ENCODE results near the gene MIPOL1.
"Not testable (repeated sequence)": the region's sequence is repeated elsewhere in the genome, so short reads cannot be mapped to it uniquely, and the experiment has no call there.

MIPOL1 gene

DNA sequence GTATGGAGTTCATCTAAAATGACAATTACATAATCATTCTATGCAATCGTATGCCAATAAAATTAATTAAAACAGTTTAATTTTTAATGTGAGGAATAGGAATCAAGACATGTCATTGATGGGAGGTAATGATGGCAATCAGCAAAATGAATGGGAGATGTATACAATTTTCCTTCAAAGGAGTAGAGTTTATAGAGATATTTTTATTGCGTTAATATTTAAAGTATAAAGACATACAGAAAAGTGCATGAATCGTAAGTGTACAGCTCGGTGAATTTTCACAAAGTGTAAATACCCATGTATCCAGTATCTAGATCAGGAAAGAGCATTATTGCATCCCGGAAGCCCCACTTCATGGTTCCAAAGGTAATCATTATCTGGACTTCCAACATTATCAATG is 1.2 kb downstream of the MIPOL1 start:
- DNase-seq (ENCODE audit: insufficient read length, low spot score): no peak
- TF ChIP-seq POLR2A (IDR thresholded peaks at IDR 0.05; ENCODE audit: low read depth, low read length): no peak
- FAIRE-seq: no peak

DNA sequence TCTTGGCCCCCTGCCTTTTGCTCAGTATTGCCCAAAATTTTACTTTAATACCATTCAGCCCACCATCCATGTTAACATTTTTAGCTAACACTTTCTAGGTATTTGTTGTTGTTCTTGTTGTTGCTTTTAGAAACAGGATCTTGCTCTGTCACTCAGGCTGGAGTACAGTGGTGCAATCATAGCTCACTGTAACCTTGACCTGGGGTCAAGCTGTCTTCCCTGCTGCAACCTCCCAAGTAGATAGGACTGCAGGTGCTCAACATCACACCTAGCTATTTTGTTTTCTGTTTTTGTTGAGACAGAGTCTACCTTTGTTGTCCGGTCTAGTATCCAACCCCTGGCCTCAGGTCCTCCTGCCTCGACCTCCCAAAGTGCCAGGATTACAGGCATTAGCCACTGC is 4.0 kb downstream of the MIPOL1 start:
- DNase-seq (ENCODE audit: insufficient read length, low spot score) (no peak), FAIRE-seq (no peak)
- no peak for TF ChIP-seq POLR2A (IDR thresholded peaks at IDR 0.05; ENCODE audit: low read depth, low read length)

DNA sequence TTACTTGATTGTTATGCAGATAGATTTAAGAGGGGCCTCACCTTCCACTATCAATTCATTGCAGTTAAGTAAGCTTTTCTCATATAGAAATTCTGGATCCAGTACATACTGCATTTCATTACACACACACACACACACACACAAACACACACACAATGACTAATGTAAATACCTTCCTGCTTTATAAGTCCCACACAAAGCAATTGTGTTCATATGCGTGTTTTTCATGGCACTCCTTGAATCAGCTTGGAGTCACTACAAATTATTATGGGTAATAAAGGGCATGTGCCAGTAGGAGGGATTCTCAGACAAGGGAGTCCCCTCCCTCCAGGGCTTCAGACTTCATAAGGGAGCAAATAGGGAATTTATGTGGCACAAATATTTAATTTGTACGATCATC is 4.5 kb downstream of the MIPOL1 start:
- TF ChIP-seq POLR2A (IDR thresholded peaks at IDR 0.05; ENCODE audit: low read depth, low read length): no peak
- DNase-seq (ENCODE audit: insufficient read length, low spot score) (no peak), FAIRE-seq (no peak)

DNA sequence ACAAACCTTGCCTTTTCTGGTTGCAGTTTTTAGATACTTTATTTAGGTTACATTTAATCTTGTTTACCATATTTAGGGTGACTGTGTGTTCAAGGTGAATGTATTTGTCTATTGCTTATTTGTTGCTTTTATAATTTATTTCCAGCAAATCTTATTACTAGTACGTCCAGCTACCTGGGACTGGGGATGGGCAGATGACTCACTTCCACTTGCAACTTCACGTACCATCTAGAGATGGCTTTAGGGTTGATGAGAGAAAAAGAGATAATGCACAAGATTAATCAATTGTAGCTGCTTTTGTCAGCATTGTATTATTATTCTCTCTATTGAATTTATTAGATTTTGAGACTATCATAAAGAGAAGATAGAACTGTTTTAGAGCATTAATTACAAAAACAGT is 5.1 kb downstream of the MIPOL1 start:
- FAIRE-seq: no peak

DNA sequence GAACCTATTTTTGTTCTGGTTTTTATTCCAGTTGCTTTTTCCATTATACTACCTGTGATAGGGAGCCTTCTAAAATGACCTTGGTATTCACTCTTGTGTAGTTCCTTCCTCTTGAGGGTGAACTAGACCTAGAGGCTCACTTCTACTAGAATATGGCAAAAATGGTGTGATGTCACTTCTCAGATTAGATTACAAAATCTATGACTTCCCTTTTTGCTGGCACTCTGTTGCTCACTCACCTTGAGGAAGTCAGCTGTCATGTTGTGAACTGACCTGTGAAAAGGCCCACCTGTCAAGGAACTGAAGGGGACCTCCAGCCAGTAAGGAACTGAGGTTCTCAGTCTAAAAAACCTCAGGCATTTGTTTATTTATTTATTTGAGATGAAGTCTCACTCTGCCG is 5.7 kb downstream of the MIPOL1 start:
- no peak for FAIRE-seq
- TF ChIP-seq POLR2A (IDR thresholded peaks at IDR 0.05; ENCODE audit: low read depth, low read length): no peak

More for the DNA sequence above, 5.1 kb downstream of the MIPOL1 start:
- TF ChIP-seq POLR2A (IDR thresholded peaks at IDR 0.05; ENCODE audit: low read depth, low read length): no peak
- DNase-seq (ENCODE audit: insufficient read length, low spot score): no peak

DNA sequence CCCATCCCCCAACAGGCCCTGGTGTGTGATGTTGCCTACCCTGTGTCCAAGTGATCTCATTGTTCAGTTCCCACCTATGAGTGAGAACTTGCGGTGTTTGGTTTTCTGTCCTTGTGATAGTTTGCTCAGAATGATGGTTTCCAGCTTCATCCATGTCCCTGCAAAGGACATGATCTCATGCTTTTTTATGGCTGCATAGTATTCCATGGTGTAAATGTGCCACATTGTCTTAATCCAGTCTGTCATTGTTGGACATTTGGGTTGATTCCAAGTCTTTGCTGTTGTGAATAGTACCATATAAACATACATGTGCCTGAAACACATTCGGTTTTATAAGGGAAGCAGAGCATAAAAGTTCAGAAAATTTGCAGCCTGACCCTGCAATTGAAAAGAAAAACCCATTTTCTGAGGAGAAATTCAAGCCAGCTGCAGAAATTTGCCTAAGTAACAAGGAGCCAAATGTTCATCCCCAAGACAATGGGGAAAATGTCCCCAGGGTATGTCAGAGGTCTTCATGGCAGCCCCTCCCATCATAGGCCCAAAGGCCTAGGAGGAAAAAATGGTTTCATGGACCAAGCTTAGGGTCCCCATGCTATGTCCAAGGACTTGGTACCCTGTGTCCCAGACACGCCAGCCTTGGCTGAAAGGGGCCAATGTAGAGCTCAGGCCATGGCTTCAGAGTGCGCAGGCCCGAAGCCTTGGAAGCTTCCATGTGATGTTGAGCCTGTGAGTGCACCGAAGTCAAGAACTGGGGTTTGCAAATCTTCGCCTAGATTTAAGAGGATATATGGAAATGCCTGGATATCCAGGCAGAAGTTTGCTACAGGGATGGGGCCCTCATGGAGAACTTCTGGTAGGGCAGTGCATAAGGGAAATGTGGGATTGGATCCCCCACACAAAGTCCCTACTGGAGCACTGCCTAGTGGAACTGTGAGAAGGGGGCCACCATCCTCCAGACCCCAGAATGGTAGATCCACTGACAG is 8.2 kb downstream of the MIPOL1 start:
- FAIRE-seq; DNase-seq (ENCODE audit: insufficient read length, low spot score): not testable (repeated sequence)

More for the DNA sequence above, 5.7 kb downstream of the MIPOL1 start:
- DNase-seq (ENCODE audit: insufficient read length, low spot score): no peak

DNA sequence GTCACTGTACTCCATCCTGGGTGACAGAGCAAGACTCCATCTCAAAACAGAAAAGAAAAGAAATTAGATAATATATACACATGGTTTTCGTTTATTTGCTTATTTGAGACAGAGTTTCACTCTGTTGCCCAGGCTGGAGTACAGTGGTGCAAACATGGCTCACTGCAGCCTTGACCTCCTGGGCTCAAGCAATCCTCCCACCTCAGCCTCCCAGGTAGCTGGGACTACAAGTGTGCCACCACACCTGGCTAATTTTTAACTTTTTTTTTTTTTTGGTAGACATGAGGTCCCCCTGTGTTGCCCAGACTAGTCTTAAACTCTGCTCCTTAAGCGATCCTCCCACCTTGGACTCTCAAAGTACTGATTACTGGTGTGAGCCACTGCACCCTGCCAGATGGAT is 11.9 kb downstream of the MIPOL1 start:
- not testable (repeated sequence) for FAIRE-seq; DNase-seq (ENCODE audit: insufficient read length, low spot score)

DNA sequence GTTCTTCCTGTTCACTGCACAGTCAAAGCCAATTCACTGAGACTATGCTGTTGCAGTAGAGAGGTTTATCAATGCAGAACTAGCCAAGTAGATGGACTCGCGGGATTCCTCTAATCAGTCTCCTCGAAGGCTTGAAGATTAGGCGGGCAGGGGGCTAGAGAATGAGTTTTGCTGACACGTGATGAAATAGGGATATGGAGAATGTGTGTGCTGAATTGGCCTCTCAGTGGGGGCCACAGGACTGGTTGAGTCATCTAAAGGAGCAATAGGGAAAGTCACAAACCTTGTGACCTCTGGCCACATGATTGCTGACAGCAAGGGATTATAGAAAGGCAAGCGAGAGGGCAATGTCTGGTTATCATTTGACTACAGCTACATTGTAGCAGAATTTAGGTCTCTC is 12.7 kb downstream of the MIPOL1 start:
- DNase-seq (ENCODE audit: insufficient read length, low spot score): no peak
- FAIRE-seq: no peak
- TF ChIP-seq POLR2A (IDR thresholded peaks at IDR 0.05; ENCODE audit: low read depth, low read length): no peak

DNA sequence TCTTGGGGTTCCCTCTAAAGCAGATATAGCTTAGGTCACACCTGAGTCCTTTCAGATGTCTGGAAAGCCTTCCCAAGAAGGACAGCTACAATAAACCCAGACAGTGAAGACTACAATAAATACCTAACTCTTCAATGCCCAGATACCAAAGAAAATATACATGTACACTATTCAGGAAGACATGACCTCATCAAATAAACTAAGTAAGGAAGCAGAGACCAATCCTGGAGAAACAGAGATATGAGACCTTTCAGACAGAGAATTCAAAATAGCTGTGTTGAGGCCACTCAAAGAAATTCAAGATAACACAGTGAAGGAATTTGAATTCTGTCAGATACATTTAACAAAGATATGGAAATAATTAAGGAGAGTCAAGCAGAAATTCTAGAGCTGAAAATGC is 15.3 kb downstream of the MIPOL1 start:
- no peak for TF ChIP-seq POLR2A (IDR thresholded peaks at IDR 0.05; ENCODE audit: low read depth, low read length)
- DNase-seq (ENCODE audit: insufficient read length, low spot score) (no peak), FAIRE-seq (no peak)

DNA sequence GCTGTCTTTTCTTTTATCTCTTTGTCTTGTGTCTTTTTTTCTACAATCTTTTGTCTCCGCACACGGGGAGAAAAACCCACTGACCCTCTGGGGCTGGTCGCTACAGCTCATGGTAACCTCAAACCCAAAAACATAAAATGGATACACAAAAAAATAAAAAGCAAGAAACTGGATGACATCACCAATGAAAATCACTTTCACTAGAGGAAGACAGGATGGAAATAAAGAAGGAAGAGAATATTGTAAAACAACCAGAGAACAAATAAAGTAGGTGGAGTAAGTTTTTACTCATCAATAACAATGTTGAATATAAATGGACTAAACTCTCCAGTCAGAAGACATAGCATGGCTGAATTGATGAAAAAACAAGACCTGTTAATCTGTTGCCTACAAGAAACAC is 17.6 kb downstream of the MIPOL1 start:
- no peak for TF ChIP-seq POLR2A (IDR thresholded peaks at IDR 0.05; ENCODE audit: low read depth, low read length)
- FAIRE-seq (no peak), DNase-seq (ENCODE audit: insufficient read length, low spot score) (no peak)

DNA sequence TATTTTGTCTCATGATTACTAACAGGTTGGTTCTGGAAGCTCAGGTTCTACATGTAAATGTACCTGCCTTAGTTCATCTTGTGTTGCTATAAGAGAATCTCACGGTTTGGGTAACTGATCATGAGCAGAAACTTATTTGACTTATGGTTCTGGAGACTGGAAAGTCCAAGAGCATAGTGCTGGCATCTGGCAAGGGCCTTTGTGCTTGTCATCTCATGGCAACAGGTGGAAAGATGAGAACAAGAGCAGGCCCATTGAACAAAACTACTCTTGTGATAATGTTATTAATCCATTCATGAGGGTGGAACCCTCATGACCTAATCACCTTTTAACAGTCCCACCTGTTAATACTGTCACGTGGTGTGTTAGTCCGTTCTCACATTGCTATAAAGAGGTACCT is 23.3 kb downstream of the MIPOL1 start:
- FAIRE-seq: no peak
- DNase-seq (ENCODE audit: insufficient read length, low spot score): no peak
- TF ChIP-seq POLR2A (IDR thresholded peaks at IDR 0.05; ENCODE audit: low read depth, low read length): no peak

DNA sequence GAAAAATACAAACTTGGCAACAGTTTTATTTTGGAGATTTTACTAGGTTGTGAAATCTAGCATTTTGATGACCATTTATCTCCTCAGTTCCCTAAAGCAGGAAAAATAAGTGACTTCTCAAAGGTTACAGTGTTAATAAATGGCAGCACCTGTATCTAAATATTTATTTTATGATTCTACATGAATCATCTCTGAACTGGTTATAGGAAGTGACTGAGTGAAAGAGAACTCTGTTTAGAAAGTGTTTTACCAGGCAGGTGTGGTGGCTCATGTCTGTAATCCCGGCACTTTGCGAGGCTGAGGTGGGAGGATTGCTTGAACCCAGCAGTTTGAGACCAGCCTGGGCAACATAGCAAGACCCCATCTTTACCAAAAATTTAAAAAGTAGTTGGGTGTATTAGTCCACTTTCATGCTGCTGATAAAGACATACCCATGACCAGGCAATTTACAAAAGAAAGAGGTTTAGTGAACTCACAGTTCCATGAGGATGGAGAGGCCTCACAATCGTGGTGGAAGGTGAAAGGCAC is 26.3 kb downstream of the MIPOL1 start:
- no peak for DNase-seq (ENCODE audit: insufficient read length, low spot score)
- no peak for FAIRE-seq
- no peak for TF ChIP-seq POLR2A (IDR thresholded peaks at IDR 0.05; ENCODE audit: low read depth, low read length)

DNA sequence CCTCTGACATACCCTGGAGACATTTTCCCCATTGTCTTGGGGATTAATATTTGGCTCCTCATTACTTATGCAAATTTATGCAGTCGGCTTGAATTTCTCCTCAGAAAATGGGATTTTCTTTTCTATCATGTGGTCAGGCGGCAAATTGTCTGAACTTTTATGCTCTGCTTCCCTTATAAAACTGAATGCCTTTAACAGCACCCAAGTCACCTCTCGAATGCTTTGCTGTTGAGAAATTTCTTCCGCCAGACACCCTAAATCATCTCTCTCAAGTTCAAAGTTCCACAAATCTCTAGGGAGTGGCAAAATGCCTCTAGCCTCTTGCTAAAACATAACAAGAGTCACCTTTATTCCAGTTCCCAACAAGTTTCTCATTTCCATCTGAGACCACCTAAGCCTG is 27.9 kb downstream of the MIPOL1 start:
- FAIRE-seq; DNase-seq (ENCODE audit: insufficient read length, low spot score): not testable (repeated sequence)

DNA sequence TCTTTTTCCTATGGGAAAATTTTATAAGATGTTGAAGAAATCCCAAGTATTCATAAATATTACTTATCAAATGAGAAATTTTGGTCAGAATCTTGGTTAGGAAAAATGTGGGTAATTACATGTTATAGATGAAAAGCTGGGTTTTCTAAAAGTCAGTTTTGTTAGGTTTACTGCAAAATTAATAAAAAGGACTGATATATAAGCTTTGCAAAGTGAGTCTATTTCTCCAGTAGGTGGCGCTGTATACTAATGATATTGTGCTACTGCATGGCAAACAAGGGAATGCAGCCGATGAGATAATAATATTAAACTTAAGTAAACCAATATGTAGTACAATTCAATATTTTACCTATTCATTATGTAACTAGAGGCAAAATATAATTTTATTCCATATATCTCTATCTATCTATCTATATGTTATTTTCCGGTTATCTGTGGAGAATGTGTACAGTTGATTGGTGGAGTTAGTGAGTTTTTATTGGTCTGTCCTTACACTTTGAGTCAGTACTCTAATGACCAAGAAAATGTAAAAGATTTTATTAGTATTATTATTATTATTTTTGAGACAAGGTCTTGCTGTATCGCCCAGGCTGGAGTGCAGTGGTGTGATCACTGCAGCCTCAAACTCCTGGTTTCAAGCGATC is 32.9 kb downstream of the MIPOL1 start:
- TF ChIP-seq POLR2A (IDR thresholded peaks at IDR 0.05; ENCODE audit: low read depth, low read length): no peak
- FAIRE-seq (no peak), DNase-seq (ENCODE audit: insufficient read length, low spot score) (no peak)

All from H54 (cell line).